Melanocyte of skin (primary cell): ENCODE measurements around the gene CFLAR. TPM values are rescaled to one million over a fixed set of nuclear protein-coding genes. Genes with fewer than 3 reads are reported as not detected.

Experiments used
- small RNA-seq, 2 donors: library from RNA; depleted of rRNA; stranded (forward); fragments of <200 nt; gene quantifications; one replicate each; pipeline ENCODE3, GENCODE V24; 2012
- total RNA-seq, 2 donors: library from RNA; depleted of rRNA; stranded (reverse); fragments of >200 nt; gene quantifications; 2 replicates each; pipeline ENCODE4 v1.2.3, GENCODE V29; 2012

The CFLAR gene
- total RNA-seq, result 10 to 100 TPM; 18.6 to 40.6 TPM

DNA sequence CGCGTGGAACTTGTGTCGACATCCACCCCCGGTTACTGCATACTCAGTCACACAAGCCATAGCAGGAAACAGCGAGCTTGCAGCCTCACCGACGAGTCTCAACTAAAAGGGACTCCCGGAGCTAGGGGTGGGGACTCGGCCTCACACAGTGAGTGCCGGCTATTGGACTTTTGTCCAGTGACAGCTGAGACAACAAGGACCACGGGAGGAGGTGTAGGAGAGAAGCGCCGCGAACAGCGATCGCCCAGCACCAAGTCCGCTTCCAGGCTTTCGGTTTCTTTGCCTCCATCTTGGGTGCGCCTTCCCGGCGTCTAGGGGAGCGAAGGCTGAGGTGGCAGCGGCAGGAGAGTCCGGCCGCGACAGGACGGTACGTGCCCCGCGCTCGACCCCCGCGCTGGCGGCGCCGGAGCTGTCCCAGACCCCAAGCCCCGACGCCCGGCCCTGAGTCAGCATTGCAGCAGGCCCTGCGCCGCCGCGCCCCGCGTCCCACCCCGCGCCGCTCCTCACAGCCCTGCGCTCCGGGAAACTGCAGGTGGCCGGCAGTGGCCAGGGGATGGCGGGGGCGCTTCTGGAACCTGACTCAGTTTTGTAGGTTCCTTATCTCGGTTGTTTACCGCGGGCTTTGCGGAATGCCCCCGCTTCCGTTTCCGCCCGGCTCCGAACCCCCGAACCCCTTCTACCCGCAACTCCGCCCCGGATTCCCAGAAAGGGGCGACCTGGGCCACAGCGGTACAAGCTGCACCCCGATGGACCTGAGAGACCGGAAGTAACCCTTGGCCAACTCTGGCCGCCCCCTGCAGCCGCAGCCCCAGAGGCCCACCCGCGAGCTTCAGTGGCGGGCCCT, at the start of gene CFLAR:
TSS of gene CFLAR (plus strand) at position 50 of the 844 bp plus-strand sequence. CDS start 13,702 bp downstream, outside the sequence.

DNA sequence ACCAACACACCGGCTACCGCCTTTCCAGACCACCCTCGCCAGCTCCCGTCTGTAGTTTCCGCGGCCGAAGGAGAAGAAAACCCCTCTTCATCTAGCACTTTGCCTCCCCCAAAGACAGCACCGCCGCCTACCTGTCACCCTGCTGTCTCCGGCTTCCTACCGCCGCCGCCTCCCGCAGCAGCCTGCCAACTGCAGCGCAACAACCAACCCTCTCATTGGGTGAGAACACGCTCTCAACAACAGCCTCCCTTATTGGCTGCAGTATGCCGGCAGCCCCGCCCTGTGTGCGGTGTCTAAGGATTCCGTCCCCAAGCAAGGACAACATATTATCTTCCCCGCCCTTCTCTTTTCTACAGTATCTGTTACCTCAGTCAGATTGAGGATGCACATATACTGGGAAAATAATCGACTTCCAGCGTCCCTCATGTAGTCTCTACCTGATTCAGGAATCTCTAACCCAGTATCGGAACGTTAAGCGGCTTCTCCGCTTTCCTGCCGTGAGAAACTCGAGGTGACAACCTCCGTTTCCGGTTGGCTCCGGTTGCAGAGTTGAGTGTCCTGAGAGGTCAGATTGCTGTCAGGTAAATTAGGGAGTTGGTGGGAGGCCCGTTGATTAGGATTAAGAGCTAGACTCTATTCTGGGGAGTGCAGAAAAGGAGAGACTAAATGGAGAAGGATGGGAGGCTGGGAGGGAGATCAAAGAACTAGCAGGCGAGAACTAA, 44.3 kb upstream of the CFLAR start, which contains the start of the genes HYCC2 and NDUFB3:
TSS of gene HYCC2 (minus strand) at position 193 of the 722 bp plus-strand sequence. CDS start 47,662 bp downstream, outside the sequence.
TSS of gene NDUFB3 (plus strand) at position 523 of the 722 bp plus-strand sequence. CDS start 6,882 bp downstream, outside the sequence.

DNA sequence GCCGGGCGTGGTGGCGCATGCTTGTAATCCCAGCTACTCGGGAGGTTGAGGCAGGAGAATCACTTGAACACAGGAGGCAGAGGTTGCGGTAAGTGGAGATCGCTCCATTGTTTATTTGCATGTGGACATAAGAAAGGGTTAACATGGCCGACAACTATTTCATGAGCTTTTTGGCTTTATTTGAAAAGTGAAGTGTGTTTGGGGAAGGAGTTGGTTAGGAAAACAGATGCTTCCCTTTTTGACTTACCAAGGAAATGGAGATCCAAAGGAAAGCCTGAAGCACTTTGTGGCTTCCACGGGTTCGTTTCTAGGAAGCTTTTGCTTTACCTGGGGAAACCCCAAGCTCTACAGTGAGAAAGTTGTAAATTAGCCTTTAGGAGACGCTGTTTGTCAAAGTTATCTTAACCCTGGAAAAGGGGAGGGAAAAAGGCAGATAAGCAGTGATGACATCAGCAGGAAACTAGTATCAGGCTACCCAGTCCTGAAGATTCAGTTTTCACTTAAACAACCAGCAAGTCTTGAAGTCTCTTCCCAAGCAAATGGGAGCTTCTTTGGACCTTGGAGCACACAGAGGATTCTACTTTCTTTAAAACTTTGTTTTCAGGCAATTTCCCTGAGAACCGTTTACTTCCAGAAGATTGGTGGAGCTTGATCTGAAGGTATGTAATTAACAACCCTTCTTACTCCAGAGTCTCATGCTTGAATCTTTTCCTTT, 66.8 kb downstream of the CFLAR start, which contains the start of gene CASP10:
TSS of gene CASP10 (plus strand) at position 492 of the 715 bp plus-strand sequence. CDS start 2,637 bp downstream, outside the sequence.

Small RNA genes within 50 kb of the gene (small RNA-seq; reads per million reads assigned to genes)
- gene AC007283.2, result 0 reads per million in 2 donors
- 0 reads per million in 2 donors for gene MTND4LP13
- 0 reads per million in 2 donors for gene RNU6-1206P
- 0 reads per million in 2 donors for gene RNU7-45P

Other genes starting within 250 kb of the CFLAR start
- gene PPIL3, start 227.1 kb upstream of the CFLAR start, total RNA-seq, result 10 to 100 TPM; 32.3 to 34.0 TPM
- 10 to 100 TPM; 30.3 to 48.6 TPM for gene NIF3L1, start 226.8 kb upstream of the CFLAR start, total RNA-seq
- gene ORC2, start 152.5 kb upstream of the CFLAR start, total RNA-seq, result 10 to 100 TPM in 1 of 2 donors, 1 to 10 TPM in 1; 8.3 to 15.0 TPM
- gene HYCC2, start 44.5 kb upstream of the CFLAR start, total RNA-seq, result 10 to 100 TPM; 10.7 to 13.4 TPM
- 10 to 100 TPM; 51.6 to 55.9 TPM for gene NDUFB3, start 44.2 kb upstream of the CFLAR start, total RNA-seq
- gene CASP10, start 67.0 kb downstream of the CFLAR start, total RNA-seq, result 1 to 10 TPM; 1.0 to 2.3 TPM
- 10 to 100 TPM; 13.8 to 31.0 TPM for gene CASP8, start 144.4 kb downstream of the CFLAR start, total RNA-seq
- 1 to 10 TPM; 2.0 to 3.1 TPM for gene FLACC1, start 241.2 kb downstream of the CFLAR start, total RNA-seq